Sigmoid colon (tissue), 4 donors: Measurements from ENCODE around the gene CR2.
"Not testable (repeated sequence)": the region's sequence is repeated elsewhere in the genome, so short reads cannot be mapped to it uniquely, and the experiment has no call there.

Experiments used
- EP300 ChIP-seq, 4 donors: sonication (generic); formaldehyde crosslinking; IDR thresholded peaks; one replicate each; pipeline ENCODE4 v1.6.1; 2017; ENCODE audit warnings: antibody characterized with exemption in 4 of 4
- POLR2A ChIP-seq, 2 donors: fragments of 450-650 bp; IDR thresholded peaks; one replicate each; pipeline ENCODE4 v1.6.1; 2016; ENCODE audit warnings: antibody characterized with exemption in 2 of 2, mild to moderate bottlenecking in 2 of 2, moderate library complexity in 2 of 2
- POLR2AphosphoS5 ChIP-seq, 4 donors: sonication (generic); formaldehyde crosslinking; IDR thresholded peaks; one replicate each; pipeline ENCODE4 v1.6.1; 2017; ENCODE audit warnings: antibody characterized with exemption in 4 of 4
- TF ChIP-seq, protein P1 (sequence below), 4 experiments: fragments of 450-650 bp in 3 of 4; fragments of 200-600 bp in 1 of 4; IDR thresholded peaks; one replicate each; pipeline ENCODE4 v1.5.1; 2016 to 2019; ENCODE audit warnings: antibody characterized with exemption in 4 of 4, mild to moderate bottlenecking in 3 of 4, moderate library complexity in 2 of 4

DNA sequence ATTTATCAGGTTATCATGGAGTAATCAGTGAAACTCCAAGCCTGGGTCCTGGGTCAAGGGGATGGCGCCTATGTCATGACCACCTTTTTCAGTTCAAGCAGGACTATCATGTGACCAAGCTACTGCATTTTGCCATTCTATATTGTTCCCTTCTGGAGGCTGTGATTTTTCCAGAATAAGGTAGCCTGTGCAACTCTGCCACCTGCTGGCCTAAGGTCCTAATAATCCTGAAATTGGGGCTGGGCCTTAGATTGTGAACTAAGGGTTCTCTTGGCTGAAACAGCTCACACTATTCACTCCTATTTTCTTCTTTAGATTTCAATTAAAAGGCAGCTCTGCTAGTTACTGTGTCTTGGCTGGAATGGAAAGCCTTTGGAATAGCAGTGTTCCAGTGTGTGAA, 74.3 kb downstream of the CR2 start:
- TF ChIP-seq, protein P1, sequence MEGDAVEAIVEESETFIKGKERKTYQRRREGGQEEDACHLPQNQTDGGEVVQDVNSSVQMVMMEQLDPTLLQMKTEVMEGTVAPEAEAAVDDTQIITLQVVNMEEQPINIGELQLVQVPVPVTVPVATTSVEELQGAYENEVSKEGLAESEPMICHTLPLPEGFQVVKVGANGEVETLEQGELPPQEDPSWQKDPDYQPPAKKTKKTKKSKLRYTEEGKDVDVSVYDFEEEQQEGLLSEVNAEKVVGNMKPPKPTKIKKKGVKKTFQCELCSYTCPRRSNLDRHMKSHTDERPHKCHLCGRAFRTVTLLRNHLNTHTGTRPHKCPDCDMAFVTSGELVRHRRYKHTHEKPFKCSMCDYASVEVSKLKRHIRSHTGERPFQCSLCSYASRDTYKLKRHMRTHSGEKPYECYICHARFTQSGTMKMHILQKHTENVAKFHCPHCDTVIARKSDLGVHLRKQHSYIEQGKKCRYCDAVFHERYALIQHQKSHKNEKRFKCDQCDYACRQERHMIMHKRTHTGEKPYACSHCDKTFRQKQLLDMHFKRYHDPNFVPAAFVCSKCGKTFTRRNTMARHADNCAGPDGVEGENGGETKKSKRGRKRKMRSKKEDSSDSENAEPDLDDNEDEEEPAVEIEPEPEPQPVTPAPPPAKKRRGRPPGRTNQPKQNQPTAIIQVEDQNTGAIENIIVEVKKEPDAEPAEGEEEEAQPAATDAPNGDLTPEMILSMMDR (IDR thresholded peaks at IDR 0.05): not testable (repeated sequence)
- TF ChIP-seq POLR2A, POLR2AphosphoS5, EP300 (IDR thresholded peaks at IDR 0.05): not testable (repeated sequence)
